ENCODE measurements around the gene ANO10. TPM values are rescaled to one million over a fixed set of nuclear protein-coding genes. Genes with fewer than 3 reads are reported as not detected.
"Not testable (repeated sequence)": the region's sequence is repeated elsewhere in the genome, so short reads cannot be mapped to it uniquely, and the experiment has no call there.

ANO10 gene
- total RNA-seq, 4 donors from 2014 or later, result 28.2 to 36.9 (median 31.6) TPM

DNA sequence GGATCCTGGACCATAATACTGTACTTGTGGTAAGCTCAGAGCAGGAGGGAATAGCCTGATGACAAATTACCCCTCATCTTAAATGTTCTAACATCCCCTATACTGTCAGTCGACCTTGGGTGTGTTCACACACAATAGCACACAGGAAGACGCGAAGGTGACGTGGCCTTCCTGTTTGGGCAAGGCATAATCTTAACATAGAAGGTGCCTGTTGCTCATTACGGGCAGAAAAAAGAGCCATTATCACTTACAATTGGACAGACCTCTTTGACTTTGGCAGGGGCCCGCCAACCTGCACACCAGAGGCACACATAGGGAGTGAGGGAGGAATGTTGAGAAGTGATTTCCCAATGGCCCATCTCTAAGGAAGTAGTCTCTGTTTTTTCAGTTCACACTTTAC lies 144.2 kb downstream of the ANO10 start:
- Histone ChIP-seq H3K4me1 (no peaks in the 10 kb centered on the region), H3K27me3 (no peaks in the 10 kb centered on the region), H3K9me3 (no peaks in the 10 kb centered on the region), H3K27ac (peak overlapping the region; percentile 20), H3K36me3 (no peaks in the 10 kb centered on the region), H3K4me3 (no peak overlapping the region)
- TF ChIP-seq POLR2AphosphoS5 (IDR thresholded peaks at IDR 0.05) (no peak), EP300 (IDR thresholded peaks at IDR 0.05) (no peak), POLR2A (IDR thresholded peaks at IDR 0.05) (no peak)
- TF ChIP-seq, protein P1, sequence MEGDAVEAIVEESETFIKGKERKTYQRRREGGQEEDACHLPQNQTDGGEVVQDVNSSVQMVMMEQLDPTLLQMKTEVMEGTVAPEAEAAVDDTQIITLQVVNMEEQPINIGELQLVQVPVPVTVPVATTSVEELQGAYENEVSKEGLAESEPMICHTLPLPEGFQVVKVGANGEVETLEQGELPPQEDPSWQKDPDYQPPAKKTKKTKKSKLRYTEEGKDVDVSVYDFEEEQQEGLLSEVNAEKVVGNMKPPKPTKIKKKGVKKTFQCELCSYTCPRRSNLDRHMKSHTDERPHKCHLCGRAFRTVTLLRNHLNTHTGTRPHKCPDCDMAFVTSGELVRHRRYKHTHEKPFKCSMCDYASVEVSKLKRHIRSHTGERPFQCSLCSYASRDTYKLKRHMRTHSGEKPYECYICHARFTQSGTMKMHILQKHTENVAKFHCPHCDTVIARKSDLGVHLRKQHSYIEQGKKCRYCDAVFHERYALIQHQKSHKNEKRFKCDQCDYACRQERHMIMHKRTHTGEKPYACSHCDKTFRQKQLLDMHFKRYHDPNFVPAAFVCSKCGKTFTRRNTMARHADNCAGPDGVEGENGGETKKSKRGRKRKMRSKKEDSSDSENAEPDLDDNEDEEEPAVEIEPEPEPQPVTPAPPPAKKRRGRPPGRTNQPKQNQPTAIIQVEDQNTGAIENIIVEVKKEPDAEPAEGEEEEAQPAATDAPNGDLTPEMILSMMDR (IDR thresholded peaks at IDR 0.05), result no peak
- WGBS, result 81% methylated on average over 6 of the region's 6 CpGs
- no peak for DNase-seq (ENCODE audit: low spot score in 2 of 2)

DNA sequence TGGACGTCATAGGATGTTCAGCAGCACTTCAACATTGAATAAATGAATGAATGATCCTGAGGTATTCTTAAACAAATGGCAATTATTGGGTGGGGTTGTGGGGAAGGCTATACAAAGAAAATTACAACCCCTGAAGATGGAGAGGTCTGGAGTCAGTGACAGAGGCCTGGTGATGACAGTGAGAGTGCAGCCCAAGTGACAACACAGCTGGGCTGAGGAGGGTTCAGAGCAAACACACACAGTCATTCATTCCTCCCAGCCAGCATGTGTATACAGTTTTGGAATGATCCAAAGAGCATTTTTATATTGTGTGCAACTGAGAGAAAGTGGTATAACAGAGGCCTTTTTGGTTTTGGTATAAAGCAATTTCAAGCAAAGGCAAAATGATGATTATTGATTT lies 148.1 kb downstream of the ANO10 start:
- DNase-seq (ENCODE audit: low spot score in 2 of 2), result no peak
- TF ChIP-seq, protein P1 (IDR thresholded peaks at IDR 0.05), result no peak
- TF ChIP-seq POLR2AphosphoS5 (IDR thresholded peaks at IDR 0.05) (no peak), POLR2A (IDR thresholded peaks at IDR 0.05) (no peak), EP300 (IDR thresholded peaks at IDR 0.05) (no peak)
- H3K27ac ChIP-seq, result no peak overlapping the region
- H3K36me3 ChIP-seq, result no peaks in the 10 kb centered on the region
- H3K27me3 ChIP-seq, result no peaks in the 10 kb centered on the region
- WGBS, result 86% methylated on average over 1 of the region's 1 CpG
- H3K4me3 ChIP-seq, result no peak overlapping the region
- no peaks in the 10 kb centered on the region for H3K4me1 ChIP-seq
- no peaks in the 10 kb centered on the region for H3K9me3 ChIP-seq

DNA sequence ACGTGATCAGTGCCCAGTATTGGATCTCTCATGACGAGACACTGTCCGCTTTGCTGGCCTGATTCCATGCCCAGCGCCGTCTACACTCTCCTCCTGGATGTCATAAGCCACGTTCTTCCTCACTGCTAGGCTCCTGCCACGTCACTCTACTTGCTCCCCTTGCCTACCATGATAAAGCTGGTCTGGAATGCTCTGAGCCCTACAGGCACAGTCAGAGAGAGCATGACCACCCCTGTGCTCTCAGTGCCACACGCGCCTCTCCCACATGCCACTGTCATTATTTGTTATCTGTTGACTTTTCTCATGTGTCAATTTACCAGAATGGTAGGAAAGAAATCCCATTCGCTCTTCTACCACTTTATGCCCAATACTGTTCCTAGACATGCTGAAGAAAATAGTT lies 148.6 kb downstream of the ANO10 start:
- TF ChIP-seq POLR2A (IDR thresholded peaks at IDR 0.05), result no peak
- TF ChIP-seq EP300 (IDR thresholded peaks at IDR 0.05), result no peak
- TF ChIP-seq, protein P1 (IDR thresholded peaks at IDR 0.05), result no peak
- TF ChIP-seq POLR2AphosphoS5 (IDR thresholded peaks at IDR 0.05), result no peak
- no peak overlapping the region for H3K4me3 ChIP-seq
- 91% methylated on average over 10 of the region's 10 CpGs for WGBS
- H3K36me3 ChIP-seq, result no peaks in the 10 kb centered on the region
- no peak for DNase-seq (ENCODE audit: low spot score in 2 of 2)
- no peaks in the 10 kb centered on the region for H3K27me3 ChIP-seq
- no peaks in the 10 kb centered on the region for H3K9me3 ChIP-seq
- no peak overlapping the region for H3K27ac ChIP-seq
- no peaks in the 10 kb centered on the region for H3K4me1 ChIP-seq

- no peak overlapping the region for H3K27ac ChIP-seq
- H3K4me3 ChIP-seq, result no peak overlapping the region
- H3K4me1 ChIP-seq, result no peaks in the 10 kb centered on the region
- no peak for DNase-seq (ENCODE audit: low spot score in 2 of 2)
- no peaks in the 10 kb centered on the region for H3K9me3 ChIP-seq
- TF ChIP-seq POLR2A (IDR thresholded peaks at IDR 0.05) (no peak), EP300 (IDR thresholded peaks at IDR 0.05) (no peak), POLR2AphosphoS5 (IDR thresholded peaks at IDR 0.05) (no peak)
- TF ChIP-seq, protein P1 (IDR thresholded peaks at IDR 0.05), result no peak
- H3K27me3 ChIP-seq, result no peaks in the 10 kb centered on the region
- no peaks in the 10 kb centered on the region for H3K36me3 ChIP-seq
- 81% methylated on average over 1 of the region's 1 CpG for WGBS
These were observed 153.7 kb downstream of the ANO10 start for GRCh38 chr3:43468133-43468532.

- H3K4me1 ChIP-seq, result no peaks in the 10 kb centered on the region
- no peaks in the 10 kb centered on the region for H3K36me3 ChIP-seq
- H3K27me3 ChIP-seq, result no peaks in the 10 kb centered on the region
- H3K4me3 ChIP-seq, result no peak overlapping the region
- H3K9me3 ChIP-seq, result no peaks in the 10 kb centered on the region
- no peak for DNase-seq (ENCODE audit: low spot score in 2 of 2)
- H3K27ac ChIP-seq, result no peak overlapping the region
- TF ChIP-seq POLR2A (IDR thresholded peaks at IDR 0.05), result no peak
- TF ChIP-seq, protein P1 (IDR thresholded peaks at IDR 0.05), result no peak
- TF ChIP-seq EP300 (IDR thresholded peaks at IDR 0.05), result no peak
- no peak for TF ChIP-seq POLR2AphosphoS5 (IDR thresholded peaks at IDR 0.05)
These were observed 156.7 kb downstream of the ANO10 start for GRCh38 chr3:43465109-43465508.

GRCh38 chr3:43462566-43462965 lies 159.2 kb downstream of the ANO10 start:
- not testable (repeated sequence) for H3K9me3 ChIP-seq; DNase-seq (ENCODE audit: low spot score in 2 of 2); H3K36me3 ChIP-seq; H3K4me1 ChIP-seq; H3K27ac ChIP-seq; H3K27me3 ChIP-seq; H3K4me3 ChIP-seq
- WGBS, result 97% methylated on average over 3 of the region's 3 CpGs

Measured in suprapubic skin (tissue), 4 donors.